ENCODE data around the gene FAF1. TPM values are rescaled to one million over a fixed set of nuclear protein-coding genes. Genes with fewer than 3 reads are reported as not detected.

FAF1 gene
- total RNA-seq, 4 donors from 2014 or later: 72.0 to 107 (median 92.0) TPM

GRCh38 chr1:50851034-50851433 lies 109.0 kb downstream of the FAF1 start:
- H3K36me3 ChIP-seq: no peaks in the 10 kb centered on the region
- no peak for DNase-seq
- H3K27me3 ChIP-seq: no peaks in the 10 kb centered on the region
- intact Hi-C loops (cut with DNase I; ENCODE audit: low total_unique reads): no loop called here
- ATAC-seq: no peak
- TF ChIP-seq POLR2A (IDR thresholded peaks at IDR 0.05): no peak
- TF ChIP-seq CTCF (IDR thresholded peaks at IDR 0.05 in 4 of 5, conservative IDR thresholded peaks at IDR 0.05 in 1 of 5): no peak
- no peak overlapping the region for H3K4me3 ChIP-seq
- in situ Hi-C loops (cut with MboI; ENCODE audit: low sequenced_read_pairs in 4 of 4): no loop called here
- H3K9me3 ChIP-seq: no peaks in the 10 kb centered on the region
- peaks cover 0 to 4% of the 10 kb centered on the region in 2 donors for H3K4me1 ChIP-seq
- H3K27ac ChIP-seq: no peak overlapping the region

- DNase-seq (no peak), ATAC-seq (no peak)
- Histone ChIP-seq H3K36me3 (no peaks in the 10 kb centered on the region), H3K4me1 (peaks cover 0 to 4% of the 10 kb centered on the region in 2 donors), H3K27me3 (no peaks in the 10 kb centered on the region), H3K4me3 (no peak overlapping the region), H3K27ac (no peak overlapping the region), H3K9me3 (no peaks in the 10 kb centered on the region)
- TF ChIP-seq CTCF (IDR thresholded peaks at IDR 0.05 in 4 of 5, conservative IDR thresholded peaks at IDR 0.05 in 1 of 5) (no peak), POLR2A (IDR thresholded peaks at IDR 0.05) (no peak)
- intact Hi-C loops (cut with DNase I; ENCODE audit: low total_unique reads) (no loop called here), in situ Hi-C loops (cut with MboI; ENCODE audit: low sequenced_read_pairs in 4 of 4) (no loop called here)
Measured at GRCh38 chr1:50847303-50847702, 112.8 kb downstream of the FAF1 start.

GRCh38 chr1:50846224-50846839 lies 113.7 kb downstream of the FAF1 start:
- H3K36me3 ChIP-seq: no peaks in the 10 kb centered on the region
- ATAC-seq (no peak), DNase-seq (no peak)
- H3K27ac ChIP-seq: no peak overlapping the region
- no peaks in the 10 kb centered on the region for H3K27me3 ChIP-seq
- TF ChIP-seq POLR2A (IDR thresholded peaks at IDR 0.05): no peak
- no peak for TF ChIP-seq CTCF (IDR thresholded peaks at IDR 0.05 in 4 of 5, conservative IDR thresholded peaks at IDR 0.05 in 1 of 5)
- intact Hi-C loops (cut with DNase I; ENCODE audit: low total_unique reads): no loop called here
- no peaks in the 10 kb centered on the region for H3K9me3 ChIP-seq
- in situ Hi-C loops (cut with MboI; ENCODE audit: low sequenced_read_pairs in 4 of 4): no loop called here
- H3K4me1 ChIP-seq: peaks cover 0 to 4% of the 10 kb centered on the region in 2 donors
- H3K4me3 ChIP-seq: no peak overlapping the region

GRCh38 chr1:50841791-50842387 lies 118.2 kb downstream of the FAF1 start:
- H3K4me3 ChIP-seq: no peak overlapping the region

More at GRCh38 chr1:50841791-50842387, 118.2 kb downstream of the FAF1 start:
- no peak for TF ChIP-seq CTCF (IDR thresholded peaks at IDR 0.05 in 4 of 5, conservative IDR thresholded peaks at IDR 0.05 in 1 of 5)
- Histone ChIP-seq H3K27me3 (no peaks in the 10 kb centered on the region), H3K9me3 (no peaks in the 10 kb centered on the region), H3K36me3 (no peaks in the 10 kb centered on the region), H3K4me1 (no peaks in the 10 kb centered on the region), H3K27ac (no peak overlapping the region)
- DNase-seq (no peak), ATAC-seq (no peak)
- intact Hi-C loops (cut with DNase I; ENCODE audit: low total_unique reads): no loop called here
- in situ Hi-C loops (cut with MboI; ENCODE audit: low sequenced_read_pairs in 4 of 4): no loop called here
